ENCODE measurements around the gene PHLDA1. TPM values are rescaled to one million over a fixed set of nuclear protein-coding genes. Genes with fewer than 3 reads are reported as not detected.
"Not testable (repeated sequence)": the region's sequence is repeated elsewhere in the genome, so short reads cannot be mapped to it uniquely, and the experiment has no call there.

PHLDA1 gene
- polyA plus RNA-seq, 1 donor from 2014 or later, result 0.08 TPM

DNA sequence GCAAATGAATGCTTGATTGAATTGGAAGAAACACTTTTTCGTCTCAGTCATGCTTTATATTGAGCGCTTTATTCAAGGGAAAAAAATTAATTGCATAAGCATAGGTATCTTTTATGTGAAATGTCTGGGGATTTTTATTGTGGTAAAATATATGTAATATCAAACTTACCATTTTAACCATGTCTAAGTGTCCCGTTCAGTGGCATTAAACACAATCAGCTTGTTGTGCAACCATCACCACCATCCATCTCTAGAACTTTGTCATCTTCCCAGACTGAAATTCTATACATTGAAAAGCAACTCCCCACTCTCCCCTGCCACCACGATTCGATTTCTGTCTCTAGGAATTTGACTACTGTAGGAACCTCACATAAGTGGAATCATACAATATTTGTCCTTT is 39.8 kb downstream of the PHLDA1 start:
- Mint-ChIP-seq H3K9me3 (peaks cover 1 to 6% (median 2%) of the 10 kb centered on the region in 3 donors), H3K27me3 (no peaks in the 10 kb centered on the region), H3K27ac (no peak overlapping the region), H3K36me3 (no peaks in the 10 kb centered on the region), H3K4me1 (no peaks in the 10 kb centered on the region), H3K4me3 (no peak overlapping the region)

DNA sequence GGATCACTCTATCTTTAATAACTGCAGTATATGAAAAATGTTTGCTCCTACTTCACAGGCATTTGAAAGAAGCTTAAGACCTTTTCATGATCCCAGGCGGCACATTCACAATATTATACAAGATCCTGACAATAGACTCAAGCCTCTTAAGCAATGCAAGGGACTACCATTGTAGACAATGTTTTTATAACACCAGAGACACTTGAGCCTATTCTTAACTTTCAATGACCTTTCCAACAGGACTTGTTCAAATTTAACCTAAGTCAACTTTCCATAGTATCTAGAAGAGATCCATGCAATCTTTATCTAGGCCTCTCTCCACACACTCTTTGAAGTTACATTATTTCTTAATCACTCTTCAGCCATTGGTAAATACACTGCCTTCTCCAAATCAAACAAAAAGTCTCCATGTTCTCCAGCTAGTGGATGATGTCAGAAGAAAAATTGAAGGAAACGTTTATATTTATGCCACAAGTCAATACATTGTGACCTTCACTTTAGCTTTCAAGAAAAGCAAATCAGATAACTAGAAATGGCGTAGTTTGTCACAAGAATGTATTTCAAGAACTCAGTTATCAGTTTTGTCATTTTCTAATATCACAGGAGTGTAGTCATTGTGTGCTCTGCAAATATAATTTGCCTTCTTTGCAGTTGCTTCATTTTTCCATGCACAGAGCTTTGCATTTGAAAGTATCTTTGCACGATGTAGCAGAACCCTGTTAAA is 41.2 kb downstream of the PHLDA1 start:
- Mint-ChIP-seq H3K36me3 (no peaks in the 10 kb centered on the region), H3K9me3 (peaks cover 1 to 6% (median 2%) of the 10 kb centered on the region in 3 donors), H3K27me3 (no peaks in the 10 kb centered on the region), H3K4me1 (no peaks in the 10 kb centered on the region), H3K27ac (no peak overlapping the region), H3K4me3 (no peak overlapping the region)

DNA sequence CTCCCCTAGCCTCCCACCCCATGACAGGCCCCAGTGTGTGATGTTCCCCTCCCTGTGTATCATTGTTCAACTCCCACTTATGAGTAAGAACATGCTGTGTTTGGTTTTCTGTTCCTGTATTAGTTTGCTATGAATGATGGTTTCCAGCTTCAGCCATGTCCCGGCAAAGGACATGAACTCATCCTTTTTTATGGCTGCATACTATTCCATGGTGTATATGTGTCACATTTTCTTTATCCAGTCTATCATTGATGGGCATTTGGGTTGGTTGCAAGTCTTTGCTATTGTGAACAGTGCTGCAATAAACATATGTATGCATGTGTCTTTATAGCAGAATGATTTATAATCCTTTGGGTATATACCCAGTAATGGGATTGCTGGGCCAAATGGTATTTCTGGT is 43.9 kb downstream of the PHLDA1 start:
- not testable (repeated sequence) for H3K4me3 Mint-ChIP-seq, H3K36me3 Mint-ChIP-seq, H3K9me3 Mint-ChIP-seq, H3K27ac Mint-ChIP-seq, H3K27me3 Mint-ChIP-seq, H3K4me1 Mint-ChIP-seq

DNA sequence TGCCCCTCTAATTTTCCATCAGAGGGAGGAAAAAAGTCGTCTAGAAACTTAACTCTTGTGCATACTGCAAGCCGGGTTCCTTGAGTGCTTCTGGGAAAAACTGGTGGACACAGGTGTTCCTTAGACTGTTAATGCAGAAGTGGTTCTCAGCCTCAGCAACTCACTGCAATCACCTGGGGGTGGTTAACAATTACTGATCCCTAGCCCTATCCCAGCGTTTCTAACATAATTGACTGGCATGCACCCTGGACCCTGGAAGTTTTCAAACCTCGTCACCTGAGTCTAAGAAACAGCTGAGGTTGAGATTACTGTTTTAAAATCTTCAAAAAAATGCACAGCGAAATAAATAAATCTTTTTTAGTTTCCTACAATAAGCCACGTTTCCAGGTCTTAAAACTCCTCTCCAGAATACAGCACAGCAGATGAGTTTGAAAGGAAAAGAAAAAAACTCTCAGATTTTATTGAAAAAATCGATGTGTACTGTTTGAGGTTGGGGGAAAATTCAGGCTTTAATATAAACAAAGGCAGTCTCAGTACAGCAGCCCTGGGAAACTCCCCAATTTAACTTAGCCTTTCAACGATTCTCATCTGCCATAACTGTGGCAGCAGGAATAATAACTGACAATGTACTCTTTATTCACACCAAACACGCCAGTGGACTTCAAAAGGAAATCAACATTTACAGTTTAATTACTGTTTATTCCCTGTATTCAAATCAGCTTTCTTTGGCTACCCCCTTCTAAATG is 45.4 kb downstream of the PHLDA1 start:
- Mint-ChIP-seq H3K9me3 (peaks cover 1 to 6% (median 2%) of the 10 kb centered on the region in 3 donors), H3K4me1 (peaks cover 6 to 7% (median 6%) of the 10 kb centered on the region in 3 donors), H3K27me3 (no peaks in the 10 kb centered on the region), H3K36me3 (no peaks in the 10 kb centered on the region), H3K4me3 (no peak overlapping the region), H3K27ac (no peak overlapping the region)

DNA sequence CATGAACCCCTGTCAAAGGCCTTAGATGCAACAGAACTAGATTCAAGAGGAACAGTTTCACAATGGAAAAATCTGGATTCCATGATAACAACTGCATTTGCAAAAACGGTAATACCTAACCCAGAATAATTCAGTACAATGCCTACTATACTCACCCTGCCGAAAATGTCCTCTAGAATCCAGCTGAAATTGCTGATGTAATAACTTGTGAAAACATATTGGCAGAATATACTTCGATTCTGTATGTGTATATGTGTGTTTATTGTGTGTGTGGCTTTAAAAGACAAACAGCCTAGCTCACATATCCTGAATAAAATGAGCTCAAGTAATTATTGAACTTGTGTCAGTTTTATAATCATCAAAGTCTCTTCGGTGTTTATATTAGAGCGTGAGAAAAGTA is 46.0 kb downstream of the PHLDA1 start:
- Mint-ChIP-seq H3K4me3 (no peak overlapping the region), H3K27ac (no peak overlapping the region), H3K36me3 (no peaks in the 10 kb centered on the region)

DNA sequence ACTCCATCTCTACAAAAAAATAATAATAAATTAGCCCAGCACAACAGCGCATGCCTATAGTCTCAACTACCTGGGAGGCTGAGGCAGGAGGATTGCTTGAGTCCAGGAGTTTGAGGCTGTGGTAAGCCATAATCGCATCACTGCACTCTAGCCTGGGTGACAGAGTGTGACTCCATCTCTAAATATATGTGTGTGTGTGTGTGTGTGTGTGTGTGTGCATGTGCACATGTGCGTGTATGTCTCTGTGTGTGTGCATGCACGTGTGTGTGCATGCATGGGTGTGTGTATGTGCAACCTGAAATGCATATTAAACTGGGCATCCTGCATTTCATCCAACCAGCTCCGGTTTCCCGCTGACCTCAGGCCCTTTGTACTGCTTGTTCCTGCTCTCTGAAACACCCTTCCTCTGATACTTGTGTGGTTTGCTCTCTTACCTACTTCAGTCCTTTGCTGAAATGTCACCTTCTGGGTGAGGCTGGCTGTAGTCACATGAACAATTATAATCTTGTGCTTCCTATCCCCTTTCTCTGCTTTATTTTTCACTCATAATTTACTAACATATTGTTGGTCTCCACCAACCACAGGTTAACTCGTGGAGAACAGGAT is 46.9 kb downstream of the PHLDA1 start:
- Mint-ChIP-seq H3K27me3 (no peaks in the 10 kb centered on the region), H3K4me3 (no peak overlapping the region), H3K27ac (no peak overlapping the region), H3K9me3 (peaks cover 0 to 2% (median 1%) of the 10 kb centered on the region in 3 donors), H3K4me1 (peaks cover 6 to 7% (median 6%) of the 10 kb centered on the region in 3 donors), H3K36me3 (no peaks in the 10 kb centered on the region)

More for the DNA sequence above, 46.0 kb downstream of the PHLDA1 start:
- peaks cover 6 to 7% (median 6%) of the 10 kb centered on the region in 3 donors for H3K4me1 Mint-ChIP-seq
- no peaks in the 10 kb centered on the region for H3K27me3 Mint-ChIP-seq
- H3K9me3 Mint-ChIP-seq, result peaks cover 1 to 6% (median 2%) of the 10 kb centered on the region in 3 donors

DNA sequence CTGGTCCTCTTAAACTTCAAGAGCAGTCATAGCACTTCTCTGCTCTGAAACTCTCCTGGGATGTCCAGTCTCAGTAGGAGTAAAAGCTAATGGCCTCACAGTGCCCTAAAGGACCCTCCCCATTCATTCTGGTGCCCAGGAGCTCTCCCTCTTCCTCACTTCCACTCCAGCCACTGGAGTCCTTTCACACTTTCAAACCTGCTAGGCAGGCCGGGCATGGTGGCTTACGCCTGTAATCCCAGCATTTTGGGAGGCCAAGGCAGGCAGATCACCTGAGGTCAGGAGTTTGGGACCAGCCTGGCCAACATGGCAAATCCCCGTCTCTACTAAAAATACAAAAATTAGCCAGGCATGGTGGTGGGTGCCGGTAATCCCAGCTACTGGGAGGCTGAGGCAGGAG is 47.7 kb downstream of the PHLDA1 start:
- not testable (repeated sequence) for H3K27me3 Mint-ChIP-seq, H3K4me1 Mint-ChIP-seq, H3K36me3 Mint-ChIP-seq, H3K27ac Mint-ChIP-seq, H3K4me3 Mint-ChIP-seq, H3K9me3 Mint-ChIP-seq

DNA sequence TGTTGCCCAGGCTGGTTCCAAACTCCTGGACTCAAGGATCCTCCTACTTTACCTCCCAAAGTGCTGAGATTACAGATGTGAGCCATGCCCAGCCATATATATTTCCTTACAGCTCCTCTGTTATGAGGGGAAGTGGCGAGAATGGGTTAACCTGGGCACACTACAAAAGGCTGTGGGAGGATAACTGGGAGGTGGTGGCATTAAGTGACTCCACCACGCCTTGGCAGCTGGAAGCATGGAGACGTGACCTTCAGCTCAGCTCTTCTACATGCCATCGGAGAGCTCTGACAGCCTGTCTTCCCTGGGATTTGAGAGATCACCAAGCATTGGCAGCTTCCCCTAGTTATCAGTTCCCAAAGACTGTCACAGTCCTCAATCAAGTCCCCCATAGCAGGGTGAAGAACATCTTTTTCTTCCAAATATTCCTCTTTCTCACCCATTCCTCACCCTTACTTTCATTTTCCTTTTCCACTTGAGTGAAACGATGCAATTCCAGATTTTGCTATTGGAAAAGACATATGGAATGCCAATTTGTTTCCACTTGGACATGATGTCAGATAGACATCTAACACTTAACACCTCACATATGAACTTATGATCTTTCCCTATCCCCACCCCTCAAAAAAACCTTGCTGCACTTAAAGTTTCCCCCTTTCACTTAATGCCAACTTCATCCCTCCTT is 48.5 kb downstream of the PHLDA1 start:
- H3K36me3 Mint-ChIP-seq, result no peaks in the 10 kb centered on the region
- H3K9me3 Mint-ChIP-seq, result peaks cover 0 to 2% (median 1%) of the 10 kb centered on the region in 3 donors
- no peaks in the 10 kb centered on the region for H3K27me3 Mint-ChIP-seq
- peaks cover 7 to 12% (median 7%) of the 10 kb centered on the region in 3 donors for H3K4me1 Mint-ChIP-seq
- H3K4me3 Mint-ChIP-seq, result no peak overlapping the region
- no peak overlapping the region for H3K27ac Mint-ChIP-seq

DNA sequence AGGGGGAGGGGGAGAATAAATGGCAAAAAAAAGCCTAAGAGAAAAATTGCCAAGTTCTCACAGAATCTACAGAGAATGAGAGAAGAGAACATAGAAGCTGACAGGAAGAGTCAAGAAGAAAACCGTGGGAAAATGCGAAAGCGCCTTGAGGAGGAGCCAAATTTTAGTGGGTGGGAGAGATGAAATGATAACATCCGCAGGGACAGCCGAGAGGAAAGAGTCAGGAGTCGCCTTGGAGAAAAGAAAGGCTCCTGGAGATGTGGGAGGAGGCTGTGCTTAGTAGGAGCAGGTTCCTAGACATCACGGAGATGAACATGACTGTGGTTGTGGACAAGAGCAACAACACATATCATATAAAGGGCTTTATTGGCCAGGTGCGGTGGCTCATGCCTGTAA is 49.4 kb downstream of the PHLDA1 start:
- no peak overlapping the region for H3K4me3 Mint-ChIP-seq
- H3K27ac Mint-ChIP-seq, result no peak overlapping the region
- peaks cover 11 to 18% (median 15%) of the 10 kb centered on the region in 3 donors for H3K4me1 Mint-ChIP-seq
- H3K36me3 Mint-ChIP-seq, result no peaks in the 10 kb centered on the region
- no peaks in the 10 kb centered on the region for H3K9me3 Mint-ChIP-seq
- H3K27me3 Mint-ChIP-seq, result no peaks in the 10 kb centered on the region

DNA sequence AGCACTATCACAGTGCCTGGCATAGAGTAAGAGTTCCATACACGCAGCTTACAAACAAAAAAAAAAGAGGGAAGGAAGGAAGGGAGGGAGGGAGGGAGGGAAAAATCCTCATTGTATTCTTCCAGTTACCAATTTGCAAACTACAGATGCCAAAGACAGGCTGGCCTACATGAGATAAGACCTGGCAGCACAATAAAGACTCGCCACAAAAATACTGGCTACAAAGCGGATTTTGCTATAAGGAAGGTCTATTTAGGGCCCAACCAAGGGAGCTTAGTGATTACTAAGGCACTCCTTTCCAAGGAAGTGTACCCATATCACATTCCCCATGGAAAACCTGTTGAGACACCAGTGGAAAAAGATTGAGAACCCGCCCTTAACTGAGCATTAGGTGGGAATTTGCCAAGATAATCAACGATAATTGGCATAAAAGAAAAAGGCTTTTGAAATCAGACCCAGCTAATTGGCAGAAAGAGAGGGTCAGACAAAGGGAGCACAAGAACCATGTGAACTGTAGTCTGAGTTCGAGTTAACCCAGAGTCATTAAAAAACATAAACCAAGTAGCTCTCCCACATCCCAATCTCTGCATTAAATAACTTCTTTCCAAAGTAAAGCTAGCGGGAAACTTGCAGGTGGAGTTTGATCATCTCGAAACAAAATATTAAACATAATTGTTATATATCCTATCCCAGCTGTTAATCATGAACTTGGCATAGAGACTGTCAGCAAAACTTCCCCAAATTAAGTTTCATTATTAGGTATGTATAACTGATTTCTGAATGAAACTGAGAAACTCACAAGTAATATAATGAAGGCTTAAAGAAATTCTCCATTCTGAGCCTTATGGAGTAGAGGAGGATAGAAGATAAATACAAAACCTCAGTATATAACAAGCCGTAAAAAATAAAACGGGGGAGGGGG is 50.1 kb downstream of the PHLDA1 start:
- H3K27me3 Mint-ChIP-seq, result no peaks in the 10 kb centered on the region
- H3K4me1 Mint-ChIP-seq, result peaks cover 11 to 18% (median 15%) of the 10 kb centered on the region in 3 donors
- no peaks in the 10 kb centered on the region for H3K9me3 Mint-ChIP-seq
- H3K36me3 Mint-ChIP-seq, result no peaks in the 10 kb centered on the region
- H3K27ac Mint-ChIP-seq, result no peak overlapping the region
- H3K4me3 Mint-ChIP-seq, result no peak overlapping the region

DNA sequence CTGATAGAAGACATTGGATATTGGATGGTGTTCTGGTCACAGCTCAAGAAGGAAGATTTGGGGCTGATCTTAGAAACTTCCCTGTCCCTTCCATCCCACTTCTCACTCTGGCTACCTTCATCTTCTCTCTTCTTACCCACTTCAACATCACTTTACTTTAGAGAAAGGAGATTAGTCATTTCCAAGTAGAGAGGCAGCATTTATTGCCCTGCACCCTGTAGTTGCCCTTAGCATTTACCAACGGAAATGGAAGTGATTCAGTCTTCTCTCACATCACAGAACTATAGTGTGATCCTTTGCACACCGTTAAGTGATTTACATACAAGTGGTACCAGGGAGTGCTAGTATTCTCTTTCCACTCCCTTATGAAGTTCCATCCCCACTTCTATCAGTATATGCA is 52.4 kb downstream of the PHLDA1 start:
- peaks cover 11 to 18% (median 15%) of the 10 kb centered on the region in 3 donors for H3K4me1 Mint-ChIP-seq
- no peak overlapping the region for H3K4me3 Mint-ChIP-seq
- H3K27ac Mint-ChIP-seq, result peak overlapping the region in 1 of 3 donors; percentile 92

DNA sequence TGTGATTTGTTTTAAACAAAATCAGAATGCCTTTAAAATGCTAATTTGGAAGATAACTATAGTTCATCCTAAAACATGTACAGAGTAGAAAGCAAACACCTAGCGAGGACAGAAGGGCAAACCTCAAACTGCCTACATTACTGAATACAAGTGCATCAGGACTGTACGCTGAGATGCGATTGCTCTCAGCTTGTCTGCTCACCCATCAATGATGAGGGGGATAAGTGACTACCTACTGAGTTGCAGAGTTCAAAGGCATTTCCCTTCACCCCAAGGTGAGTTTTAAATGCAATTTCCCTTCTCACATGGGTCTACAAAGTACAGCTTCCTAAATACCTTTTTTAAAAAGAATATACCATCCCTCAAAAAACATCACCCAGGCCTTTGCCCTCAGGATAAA is 52.9 kb downstream of the PHLDA1 start:
- no peaks in the 10 kb centered on the region for H3K36me3 Mint-ChIP-seq
- H3K27me3 Mint-ChIP-seq, result no peaks in the 10 kb centered on the region
- H3K4me1 Mint-ChIP-seq, result peaks cover 11 to 18% (median 15%) of the 10 kb centered on the region in 3 donors

More for the DNA sequence above, 52.4 kb downstream of the PHLDA1 start:
- no peaks in the 10 kb centered on the region for H3K36me3 Mint-ChIP-seq
- H3K9me3 Mint-ChIP-seq, result no peaks in the 10 kb centered on the region
- no peaks in the 10 kb centered on the region for H3K27me3 Mint-ChIP-seq

DNA sequence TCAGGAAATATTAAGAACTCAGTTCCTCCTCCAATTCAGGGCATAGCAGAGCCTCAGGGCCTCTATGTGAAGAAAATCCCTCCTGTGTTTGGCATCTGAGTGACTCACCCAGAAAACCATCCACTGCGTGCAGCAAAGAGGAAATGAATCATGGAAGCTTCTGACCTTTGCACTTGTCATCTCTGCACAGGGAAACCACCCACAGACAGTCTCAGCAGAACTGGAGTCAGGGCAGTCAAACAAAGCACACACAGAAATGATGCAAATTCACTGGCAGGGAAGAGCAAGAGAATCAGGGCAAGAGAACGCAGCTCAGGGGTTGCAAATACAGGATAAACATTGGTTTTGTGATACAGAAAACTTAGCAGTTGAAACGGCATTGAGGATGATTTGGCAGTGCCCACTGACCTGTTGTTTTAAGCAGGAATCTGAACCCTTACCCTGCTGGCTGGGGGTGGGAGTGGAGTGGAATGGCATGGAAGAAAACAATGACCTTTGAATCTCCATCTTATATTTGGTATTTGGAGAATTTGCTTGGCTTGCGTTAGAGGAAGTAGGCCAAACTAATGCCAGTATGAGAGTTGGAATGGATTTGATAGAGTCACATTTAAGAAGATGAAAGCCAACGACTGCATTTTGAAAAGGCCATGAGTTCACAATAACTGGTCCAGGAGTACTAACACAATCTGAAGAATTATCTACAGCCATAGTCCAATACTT is 53.5 kb downstream of the PHLDA1 start:
- H3K9me3 Mint-ChIP-seq, result no peaks in the 10 kb centered on the region
- no peaks in the 10 kb centered on the region for H3K36me3 Mint-ChIP-seq
- H3K27ac Mint-ChIP-seq, result peak overlapping the region in 1 of 3 donors; percentile 61
- peaks cover 11 to 15% (median 13%) of the 10 kb centered on the region in 3 donors for H3K4me1 Mint-ChIP-seq
- H3K4me3 Mint-ChIP-seq, result peak overlapping the region in 2 of 4 donors; percentile 0 to 56
- H3K27me3 Mint-ChIP-seq, result no peaks in the 10 kb centered on the region

More for the DNA sequence above, 52.9 kb downstream of the PHLDA1 start:
- Mint-ChIP-seq H3K27ac (peak overlapping the region in 1 of 3 donors; percentile 92), H3K9me3 (no peaks in the 10 kb centered on the region), H3K4me3 (no peak overlapping the region)

Measured in IgD-negative memory B cell (primary cell).